Spleen (tissue), 7 donors: Measurements from ENCODE around the gene IL17REL.

Experiments
- POLR2A ChIP-seq, 3 donors: fragments of 450-650 bp; IDR thresholded peaks; one replicate each; pipeline ENCODE4 v1.5.1; 2017; ENCODE audit warnings: antibody characterized with exemption in 3 of 3, mild to moderate bottlenecking in 1 of 3
- POLR2AphosphoS5 ChIP-seq, 3 donors: sonication (generic); formaldehyde crosslinking; IDR thresholded peaks; one replicate each; pipeline ENCODE4 v1.5.1; 2017; ENCODE audit warnings: antibody characterized with exemption in 3 of 3
- TF ChIP-seq, protein P1 (sequence below), 11 experiments: fragments of 200-600 bp in 7 of 11; fragments of 450-650 bp in 4 of 11; sonication (generic) in 4 of 11; IDR thresholded peaks in 8 of 11; conservative IDR thresholded peaks in 3 of 11; 1 replicate in 7 of 11; 2 replicates in 4 of 11; pipeline versions ENCODE4 v1.4.0 to v1.8.0; 2016 to 2021; ENCODE audit warnings: antibody characterized with exemption in 11 of 11, inconsistent platforms in 4 of 11, mild to moderate bottlenecking in 1 of 11
- donor health status: DM: no; HTN: no; CAD: no; lungs with moderate emphysema.
- donor health status: DM: no; HTN: no; CAD: no.
- donor health status: DM: no; HTN: no; CAD: no.

DNA sequence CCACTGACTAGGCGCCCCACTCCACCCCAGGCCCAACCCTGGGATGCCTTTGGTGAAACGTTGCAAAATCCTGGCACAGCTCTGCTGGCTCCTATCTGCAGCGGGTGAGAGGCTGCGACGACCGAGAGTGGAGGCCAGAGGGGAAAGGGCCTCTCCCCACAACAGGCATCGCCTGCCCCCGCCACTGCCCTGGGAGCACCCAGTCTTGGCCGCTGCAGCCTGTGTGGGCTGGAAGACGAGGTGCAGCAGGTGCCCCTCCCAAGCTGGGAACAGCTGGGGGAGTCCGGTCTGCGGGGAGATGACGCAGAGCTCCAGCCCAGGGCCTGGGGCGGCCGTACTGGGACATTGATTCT lies 56.2 kb downstream of the IL17REL start:
- TF ChIP-seq POLR2A (IDR thresholded peaks at IDR 0.05) = no peak
- TF ChIP-seq, protein P1, sequence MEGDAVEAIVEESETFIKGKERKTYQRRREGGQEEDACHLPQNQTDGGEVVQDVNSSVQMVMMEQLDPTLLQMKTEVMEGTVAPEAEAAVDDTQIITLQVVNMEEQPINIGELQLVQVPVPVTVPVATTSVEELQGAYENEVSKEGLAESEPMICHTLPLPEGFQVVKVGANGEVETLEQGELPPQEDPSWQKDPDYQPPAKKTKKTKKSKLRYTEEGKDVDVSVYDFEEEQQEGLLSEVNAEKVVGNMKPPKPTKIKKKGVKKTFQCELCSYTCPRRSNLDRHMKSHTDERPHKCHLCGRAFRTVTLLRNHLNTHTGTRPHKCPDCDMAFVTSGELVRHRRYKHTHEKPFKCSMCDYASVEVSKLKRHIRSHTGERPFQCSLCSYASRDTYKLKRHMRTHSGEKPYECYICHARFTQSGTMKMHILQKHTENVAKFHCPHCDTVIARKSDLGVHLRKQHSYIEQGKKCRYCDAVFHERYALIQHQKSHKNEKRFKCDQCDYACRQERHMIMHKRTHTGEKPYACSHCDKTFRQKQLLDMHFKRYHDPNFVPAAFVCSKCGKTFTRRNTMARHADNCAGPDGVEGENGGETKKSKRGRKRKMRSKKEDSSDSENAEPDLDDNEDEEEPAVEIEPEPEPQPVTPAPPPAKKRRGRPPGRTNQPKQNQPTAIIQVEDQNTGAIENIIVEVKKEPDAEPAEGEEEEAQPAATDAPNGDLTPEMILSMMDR (IDR thresholded peaks at IDR 0.05 in 8 of 11, conservative IDR thresholded peaks at IDR 0.05 in 3 of 11) = no peak
- TF ChIP-seq POLR2AphosphoS5 (IDR thresholded peaks at IDR 0.05) = no peak
